NCI-H446 treated with DMSO at 0.1 percent for 48 hours (cell line): ENCODE results near the gene DMRT1.

Experiments used
- DNase-seq: peaks from one replicate; lab custom pipeline; 2025; lab: John Stamatoyannopoulos, UW

Gene DMRT1

GRCh38 chr9:926976-927375 is 85.5 kb downstream of the DMRT1 start:
- no peak for DNase-seq

- DNase-seq = no peak
Observed at GRCh38 chr9:928363-929042, 87.0 kb downstream of the DMRT1 start.

GRCh38 chr9:929719-930118 is 88.2 kb downstream of the DMRT1 start:
- no peak for DNase-seq

GRCh38 chr9:933356-933755 is 91.9 kb downstream of the DMRT1 start:
- DNase-seq = no peak

GRCh38 chr9:935348-935965 is 94.0 kb downstream of the DMRT1 start:
- DNase-seq = no peak

GRCh38 chr9:942805-943580 is 101.5 kb downstream of the DMRT1 start:
- DNase-seq = no peak

- DNase-seq = no peak
Observed at GRCh38 chr9:947985-948384, 106.5 kb downstream of the DMRT1 start.

GRCh38 chr9:948497-948896 is 107.0 kb downstream of the DMRT1 start:
- no peak for DNase-seq

GRCh38 chr9:950139-950538 is 108.6 kb downstream of the DMRT1 start:
- no peak for DNase-seq

- DNase-seq = no peak
Observed at GRCh38 chr9:952546-952945, 111.0 kb downstream of the DMRT1 start.

GRCh38 chr9:959105-959504 is 117.6 kb downstream of the DMRT1 start:
- DNase-seq = no peak

GRCh38 chr9:959914-960313 is 118.4 kb downstream of the DMRT1 start:
- no peak for DNase-seq

GRCh38 chr9:962023-962422 is 120.5 kb downstream of the DMRT1 start:
- DNase-seq = no peak

GRCh38 chr9:965497-965896 is 124.0 kb downstream of the DMRT1 start:
- no peak for DNase-seq

GRCh38 chr9:966870-967269 is 125.4 kb downstream of the DMRT1 start:
- DNase-seq = no peak

- no peak for DNase-seq
Observed at GRCh38 chr9:967436-967835, 125.9 kb downstream of the DMRT1 start.

GRCh38 chr9:967903-968641 is 126.6 kb downstream of the DMRT1 start:
- no peak for DNase-seq

GRCh38 chr9:969310-970150 is 128.0 kb downstream of the DMRT1 start:
- no peak for DNase-seq

- no peak for DNase-seq
Observed at GRCh38 chr9:970151-970996, 128.9 kb downstream of the DMRT1 start.

GRCh38 chr9:971901-972500 is 130.5 kb downstream of the DMRT1 start:
- no peak for DNase-seq
